HG03354 (cell line): Measurements from ENCODE around the gene SLC17A5.
"Not testable (repeated sequence)": the region's sequence is repeated elsewhere in the genome, so short reads cannot be mapped to it uniquely, and the experiment has no call there.

Source experiments
- ATAC-seq: cut with Tn5 transposase; IDR thresholded peaks from one replicate; pipeline ENCODE4 v1.9.1; 2021; ENCODE audit warnings: mild to moderate bottlenecking; ENCODE audit not compliant: unreplicated experiment, poor library complexity, severe bottlenecking

SLC17A5 gene, protein sequence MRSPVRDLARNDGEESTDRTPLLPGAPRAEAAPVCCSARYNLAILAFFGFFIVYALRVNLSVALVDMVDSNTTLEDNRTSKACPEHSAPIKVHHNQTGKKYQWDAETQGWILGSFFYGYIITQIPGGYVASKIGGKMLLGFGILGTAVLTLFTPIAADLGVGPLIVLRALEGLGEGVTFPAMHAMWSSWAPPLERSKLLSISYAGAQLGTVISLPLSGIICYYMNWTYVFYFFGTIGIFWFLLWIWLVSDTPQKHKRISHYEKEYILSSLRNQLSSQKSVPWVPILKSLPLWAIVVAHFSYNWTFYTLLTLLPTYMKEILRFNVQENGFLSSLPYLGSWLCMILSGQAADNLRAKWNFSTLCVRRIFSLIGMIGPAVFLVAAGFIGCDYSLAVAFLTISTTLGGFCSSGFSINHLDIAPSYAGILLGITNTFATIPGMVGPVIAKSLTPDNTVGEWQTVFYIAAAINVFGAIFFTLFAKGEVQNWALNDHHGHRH

DNA sequence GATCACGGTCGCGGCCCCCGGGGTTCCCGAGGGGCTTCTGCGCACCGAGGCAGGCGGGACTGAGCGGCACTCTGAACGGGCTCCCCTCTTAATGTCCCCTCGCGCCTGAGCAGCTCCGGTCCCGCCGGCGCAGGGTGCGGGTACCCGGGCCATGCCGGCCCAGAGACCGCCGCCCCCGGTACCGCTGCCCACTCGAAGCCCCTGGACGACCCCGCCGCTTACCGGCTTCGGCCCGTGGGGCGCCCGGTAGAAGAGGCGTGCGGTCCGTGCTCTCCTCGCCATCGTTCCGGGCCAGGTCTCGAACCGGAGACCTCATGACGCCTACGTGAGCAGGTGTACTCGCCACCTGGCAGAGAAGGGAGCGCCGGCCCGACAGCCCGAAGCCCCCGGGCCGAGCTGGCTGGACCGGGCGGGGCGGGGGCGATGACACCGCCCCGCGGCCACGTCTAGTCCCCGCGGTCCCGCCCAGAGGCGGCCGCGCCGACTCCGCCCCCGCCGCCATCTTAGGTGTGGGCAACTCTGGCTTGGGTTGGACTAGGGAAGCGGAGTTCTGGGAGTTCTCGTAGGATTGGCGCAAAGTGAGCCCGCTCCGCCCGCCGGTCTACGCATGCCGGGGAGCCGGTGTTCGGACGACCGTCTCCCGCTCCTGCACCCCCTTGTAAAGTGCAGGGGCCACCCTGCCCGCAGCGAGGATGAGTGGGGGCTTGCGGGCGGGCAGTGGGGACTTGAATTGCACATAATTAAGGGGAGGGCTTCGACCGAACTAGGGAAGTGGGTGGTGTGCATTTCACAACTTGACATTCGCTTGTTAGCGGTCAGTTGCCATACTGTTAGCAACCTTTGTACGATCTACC is at the start of gene SLC17A5:
TSS of gene SLC17A5 (minus strand) at position 422 of the 854 bp plus-strand sequence. CDS start at position 316, 106 bp downstream.
- peak; percentile 86 for ATAC-seq

GRCh38 chr6:73703466-73703865 is 49.7 kb upstream of the SLC17A5 start:
- no peak for ATAC-seq

GRCh38 chr6:73702444-73702843 is 48.7 kb upstream of the SLC17A5 start:
- no peak for ATAC-seq

- no peak for ATAC-seq
Observed at GRCh38 chr6:73699676-73700459, 46.1 kb upstream of the SLC17A5 start.

GRCh38 chr6:73696966-73697655 is 43.3 kb upstream of the SLC17A5 start:
- ATAC-seq: no peak

DNA sequence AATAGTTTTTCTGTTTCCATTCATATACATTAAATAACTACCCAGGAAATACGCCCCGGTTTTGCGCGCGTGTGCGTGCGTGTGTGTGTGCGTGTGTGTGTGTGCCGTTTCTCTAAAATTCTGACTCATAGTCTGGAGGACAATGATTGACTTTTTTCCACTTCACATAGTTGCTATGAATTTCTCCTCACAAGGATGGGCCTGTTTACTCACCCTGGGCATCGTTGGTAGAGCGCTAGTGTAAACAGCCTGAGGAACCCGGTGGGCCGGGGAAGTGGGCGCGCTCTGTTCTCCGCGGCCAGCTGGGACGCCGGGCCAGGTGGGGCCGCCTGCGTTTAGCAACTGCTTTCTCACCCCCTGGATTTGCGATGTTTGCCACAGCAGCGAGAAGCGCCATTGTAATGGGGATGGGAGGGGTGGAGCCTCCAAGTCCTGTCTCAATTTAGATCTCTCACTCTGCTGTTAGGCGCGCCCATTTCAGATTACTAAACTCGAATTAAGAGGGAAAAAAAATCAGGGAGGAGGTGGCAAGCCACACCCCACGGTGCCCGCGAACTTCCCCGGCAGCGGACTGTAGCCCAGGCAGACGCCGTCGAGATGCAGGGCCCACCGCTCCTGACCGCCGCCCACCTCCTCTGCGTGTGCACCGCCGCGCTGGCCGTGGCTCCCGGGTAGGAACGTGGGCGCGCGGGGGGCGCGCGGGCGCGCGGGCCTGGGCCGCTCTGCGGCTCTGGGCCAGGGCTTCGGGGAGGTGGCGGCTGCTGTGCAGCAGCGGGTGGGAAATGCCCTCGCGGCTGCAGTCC is 42.0 kb upstream of the SLC17A5 start, which contains the start of gene CD109:
TSS of gene CD109 (plus strand) at position 585 of the 803 bp plus-strand sequence. CDS start at position 598, 13 bp downstream.
- peak; percentile 81 for ATAC-seq

GRCh38 chr6:73694711-73695411 is 41.1 kb upstream of the SLC17A5 start:
- ATAC-seq: no peak

DNA sequence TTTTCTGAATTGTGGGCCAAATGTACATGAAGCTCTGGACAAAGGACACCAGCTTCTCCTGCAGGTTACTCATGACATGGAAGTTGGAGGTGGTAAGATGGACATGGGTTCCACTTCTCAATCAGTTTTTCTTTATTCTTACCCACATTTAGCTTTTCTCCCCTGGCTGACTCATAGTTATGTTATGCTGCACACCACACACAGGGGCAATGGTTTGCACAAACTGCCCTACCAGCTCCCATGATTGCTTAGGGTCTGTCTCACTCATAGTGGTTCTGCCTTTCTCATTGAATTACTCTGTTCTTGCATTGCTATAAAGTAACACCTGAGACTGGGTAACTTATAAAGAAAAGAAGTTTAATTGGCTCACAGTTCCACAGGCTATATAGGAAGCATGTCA is 37.7 kb upstream of the SLC17A5 start:
- no peak for ATAC-seq

GRCh38 chr6:73690056-73690455 is 36.3 kb upstream of the SLC17A5 start:
- ATAC-seq: no peak

DNA sequence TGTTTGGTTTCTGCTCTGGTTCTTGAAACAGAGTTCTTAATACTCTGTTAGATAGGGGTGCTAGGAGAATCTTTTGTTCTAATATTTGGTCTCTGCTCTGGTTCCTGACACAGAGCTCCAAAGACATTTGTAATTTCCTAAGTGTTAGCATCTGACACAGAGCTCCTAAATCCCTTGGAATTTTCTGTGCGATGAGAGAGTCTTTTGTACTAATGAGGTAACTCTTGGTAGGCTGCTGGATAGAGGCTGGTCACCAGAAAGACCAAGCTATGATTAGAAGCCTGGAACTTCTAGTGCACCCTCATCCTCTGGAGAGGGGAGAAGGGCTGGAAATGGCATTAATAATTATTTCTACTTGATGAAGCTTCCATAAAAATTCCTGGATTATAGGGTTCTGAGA is 34.6 kb upstream of the SLC17A5 start:
- ATAC-seq: no peak

GRCh38 chr6:73683574-73683973 is 29.8 kb upstream of the SLC17A5 start:
- not testable (repeated sequence) for ATAC-seq

DNA sequence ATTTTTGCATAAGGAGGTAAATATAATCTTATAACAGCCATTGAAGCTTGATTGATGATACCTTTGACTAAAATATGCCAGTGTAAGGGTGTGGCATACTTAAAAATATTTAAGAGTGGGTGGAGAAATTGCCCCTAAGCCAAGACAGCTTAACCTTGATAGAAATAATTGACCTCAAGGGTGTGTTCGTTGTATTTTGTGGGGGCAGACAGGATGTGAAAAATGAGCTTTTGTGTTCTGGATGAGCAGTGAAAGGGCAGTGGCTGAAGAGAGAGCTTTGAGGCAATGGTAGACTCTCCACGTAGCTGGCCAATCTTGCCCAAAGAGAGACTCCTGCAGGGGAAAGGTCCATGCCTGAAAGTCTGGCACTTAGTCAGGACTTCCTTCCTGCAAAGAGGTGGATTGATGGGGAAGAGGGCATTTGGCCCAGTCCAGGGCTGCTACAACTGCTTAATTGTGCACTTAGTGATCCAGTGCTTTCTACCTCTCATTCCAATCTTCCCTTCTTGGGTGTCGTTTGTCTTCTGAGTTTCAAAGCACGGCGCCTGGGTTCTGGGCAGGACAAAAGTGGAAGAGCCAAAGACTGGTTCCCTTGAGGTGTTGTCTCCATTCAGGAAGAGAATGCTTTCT is 26.6 kb upstream of the SLC17A5 start:
- no peak for ATAC-seq

DNA sequence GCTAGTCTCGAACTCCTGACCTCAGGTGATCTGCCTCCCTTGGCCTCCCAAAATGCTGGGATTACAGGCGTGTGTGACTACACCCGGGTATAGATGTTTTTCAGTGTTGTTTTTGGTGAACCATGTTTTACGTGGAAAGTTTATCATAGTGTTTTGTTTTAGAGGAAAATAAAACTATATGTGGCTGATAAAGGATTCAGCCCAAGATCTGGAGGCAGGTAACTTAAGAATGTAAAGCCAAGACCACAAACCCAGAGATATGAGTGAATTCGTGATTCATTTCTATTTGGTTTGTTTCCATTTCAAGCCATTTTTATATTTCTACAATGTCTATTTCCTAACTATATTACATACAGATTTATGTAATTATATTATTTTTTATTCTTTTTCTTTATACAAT is 26.1 kb upstream of the SLC17A5 start:
- ATAC-seq: not testable (repeated sequence)

- no peak for ATAC-seq
Observed at GRCh38 chr6:73679009-73679408, 25.2 kb upstream of the SLC17A5 start.

DNA sequence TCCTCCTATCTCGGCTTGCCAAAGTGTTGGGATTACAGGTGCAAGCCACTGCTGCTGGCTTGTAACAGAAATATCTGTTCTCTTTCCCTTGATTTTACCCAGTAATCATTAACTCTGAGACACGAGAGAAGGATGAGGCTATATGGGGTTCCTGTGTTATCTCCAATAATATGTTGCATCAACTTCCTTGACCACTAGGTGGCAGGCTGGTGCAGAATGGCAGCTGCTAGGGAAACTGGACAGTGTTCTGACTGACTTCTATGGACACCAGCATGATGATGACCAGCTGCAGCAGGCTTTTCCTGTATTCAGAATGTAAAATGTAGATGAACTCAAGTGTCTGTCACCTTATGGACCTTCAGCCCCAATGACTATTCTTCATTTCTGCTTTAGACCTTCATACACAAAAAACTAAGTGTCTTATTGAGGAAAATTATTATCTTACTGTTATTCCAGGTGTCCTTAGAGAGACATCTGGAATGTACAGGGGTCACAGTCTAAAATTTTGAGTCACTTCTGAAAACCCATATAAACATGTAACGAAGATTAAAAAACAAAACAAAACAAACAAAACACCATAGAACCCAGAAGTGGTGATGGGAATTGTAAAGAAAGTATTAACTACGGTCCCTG is 21.8 kb upstream of the SLC17A5 start:
- ATAC-seq: peak; percentile 98

DNA sequence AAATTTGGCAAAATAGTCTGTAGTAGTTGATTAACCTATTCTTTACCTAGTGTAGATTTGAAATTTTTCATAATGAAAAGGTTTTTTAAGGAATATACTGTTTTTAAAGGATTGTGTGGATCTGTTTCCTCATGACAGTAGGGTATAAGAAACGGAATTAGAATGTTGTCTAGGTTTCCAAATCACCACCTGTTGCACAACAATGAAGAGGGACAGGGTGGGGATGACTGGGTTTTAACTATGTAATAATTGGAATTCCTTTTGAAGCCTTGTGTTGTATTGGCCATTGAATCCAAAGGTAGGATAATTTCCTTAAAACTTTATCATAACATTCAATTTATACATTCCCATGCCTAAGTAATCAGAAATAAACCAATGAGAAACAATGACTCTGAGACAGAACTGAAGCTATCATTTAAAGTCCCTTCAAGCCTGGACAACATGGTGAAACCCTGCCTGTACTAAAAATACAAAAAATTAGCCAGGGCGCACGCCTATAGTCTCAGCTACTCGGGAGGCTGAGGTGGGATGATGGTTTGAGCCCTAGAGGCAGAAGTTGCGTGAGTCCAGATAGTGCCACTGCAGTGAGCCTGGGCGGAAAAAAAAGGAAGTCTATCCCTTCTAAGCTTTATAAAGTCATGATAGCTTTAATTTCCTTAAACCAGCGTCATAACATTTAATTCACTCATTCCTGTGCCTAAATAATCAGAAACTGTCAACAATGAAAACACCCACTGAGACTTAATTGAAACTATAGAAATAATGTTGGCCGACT is 18.3 kb upstream of the SLC17A5 start:
- ATAC-seq: no peak
